NCI-H1436 treated with DMSO at 0.1 percent for 48 hours (cell line): ENCODE measurements around the gene DAB2IP.
"Not testable (repeated sequence)": the region's sequence is repeated elsewhere in the genome, so short reads cannot be mapped to it uniquely, and the experiment has no call there.

Experiments used
- DNase-seq: peaks from one replicate; lab custom pipeline; 2025; lab: John Stamatoyannopoulos, UW

The DAB2IP gene

GRCh38 chr9:121776739-121777637 is 125.6 kb downstream of the DAB2IP start:
- DNase-seq, result no peak

GRCh38 chr9:121778252-121779225 is 127.1 kb downstream of the DAB2IP start:
- no peak for DNase-seq

- DNase-seq, result no peak
These were observed 128.1 kb downstream of the DAB2IP start for GRCh38 chr9:121779381-121780117.

- no peak for DNase-seq
These were observed 129.0 kb downstream of the DAB2IP start for GRCh38 chr9:121780177-121781040.

DNA sequence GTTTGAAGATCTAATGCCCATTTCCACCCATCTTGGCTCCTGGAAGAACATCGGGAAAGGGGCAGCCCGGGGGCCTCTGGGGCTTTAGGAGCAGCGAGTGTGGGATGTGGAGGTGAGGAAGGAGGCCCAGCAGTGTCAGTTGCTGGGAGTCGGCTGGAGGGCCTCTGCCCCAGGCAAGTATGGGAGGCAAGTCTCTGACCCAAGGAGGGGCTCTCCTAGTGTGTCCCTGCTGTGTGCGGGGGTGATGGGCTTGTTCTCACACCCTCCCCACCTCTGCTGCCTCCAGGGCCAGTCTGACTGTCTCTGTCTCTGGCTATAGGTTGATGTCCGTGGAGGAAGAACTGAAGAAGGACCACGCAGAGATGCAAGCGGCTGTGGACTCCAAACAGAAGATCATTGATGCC is 129.7 kb downstream of the DAB2IP start:
- DNase-seq, result no peak

GRCh38 chr9:121781701-121782464 is 130.4 kb downstream of the DAB2IP start:
- no peak for DNase-seq

GRCh38 chr9:121782514-121783110 is 131.2 kb downstream of the DAB2IP start:
- no peak for DNase-seq

DNA sequence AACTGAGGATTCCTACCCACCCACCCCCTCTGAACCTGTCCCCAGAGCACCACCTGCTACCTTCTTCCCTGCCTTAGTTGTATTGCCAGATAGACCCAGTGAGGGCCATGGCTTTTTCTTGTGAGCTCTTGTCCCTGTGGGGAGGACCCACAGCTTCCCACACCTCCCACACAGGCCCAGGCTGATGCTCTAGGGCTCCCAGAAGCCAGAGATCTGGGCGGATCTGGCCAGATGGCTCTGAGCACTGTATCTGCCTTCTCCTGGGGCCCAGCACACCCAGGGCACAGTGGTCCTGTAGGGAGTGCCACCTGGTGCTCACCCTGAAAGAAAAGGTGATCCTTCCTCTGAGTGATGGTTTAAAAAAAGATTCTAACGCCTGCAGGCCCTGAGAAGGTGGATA is 131.7 kb downstream of the DAB2IP start:
- no peak for DNase-seq

DNA sequence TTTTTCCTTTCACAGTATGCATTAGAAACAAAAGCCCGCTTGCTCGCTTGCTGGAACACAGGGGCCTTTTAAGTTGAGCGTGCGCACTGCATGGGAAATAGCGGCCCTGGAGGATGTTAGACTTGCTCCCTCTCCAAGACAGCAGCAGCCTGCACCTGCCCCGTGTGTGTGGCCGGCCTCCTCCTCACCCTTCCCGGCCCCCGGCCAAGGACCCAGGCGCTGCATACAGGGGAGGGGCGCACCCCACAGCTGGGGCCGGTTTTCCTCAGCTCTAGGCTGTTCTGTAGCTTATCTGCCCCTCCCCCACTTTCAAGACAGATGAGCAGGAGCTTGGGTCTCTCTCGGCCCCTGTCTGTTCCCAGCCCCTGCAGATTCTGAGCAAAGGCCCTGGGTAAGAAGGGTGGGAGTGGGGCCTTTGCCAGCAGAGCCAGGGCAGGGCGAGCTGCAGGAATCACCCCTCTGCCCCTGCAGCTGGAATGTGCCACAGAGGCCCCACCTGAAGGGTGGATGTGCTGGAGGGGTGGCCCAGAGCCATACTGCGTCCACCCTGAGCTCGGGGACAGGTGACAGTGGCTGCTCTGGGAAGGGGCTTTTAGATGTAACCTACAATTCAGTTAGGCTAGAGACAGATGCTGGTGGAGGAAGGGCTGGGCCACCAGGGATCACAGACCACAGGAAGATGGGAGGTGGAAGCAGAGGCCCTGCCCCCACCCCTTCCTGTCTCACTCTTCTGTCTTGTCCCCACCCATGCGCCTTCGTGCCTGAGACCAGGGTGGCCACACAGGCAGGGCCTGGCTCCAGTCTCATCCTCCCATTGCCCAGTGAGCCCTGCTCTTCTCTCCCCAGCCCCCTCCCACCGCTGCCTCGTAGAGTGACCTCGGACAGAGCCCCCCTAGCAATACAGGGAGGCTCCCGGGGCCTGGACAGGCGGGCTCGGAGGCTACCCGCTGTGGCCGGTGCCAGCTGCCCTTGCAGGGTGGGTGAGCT is 132.4 kb downstream of the DAB2IP start:
- DNase-seq, result no peak

DNA sequence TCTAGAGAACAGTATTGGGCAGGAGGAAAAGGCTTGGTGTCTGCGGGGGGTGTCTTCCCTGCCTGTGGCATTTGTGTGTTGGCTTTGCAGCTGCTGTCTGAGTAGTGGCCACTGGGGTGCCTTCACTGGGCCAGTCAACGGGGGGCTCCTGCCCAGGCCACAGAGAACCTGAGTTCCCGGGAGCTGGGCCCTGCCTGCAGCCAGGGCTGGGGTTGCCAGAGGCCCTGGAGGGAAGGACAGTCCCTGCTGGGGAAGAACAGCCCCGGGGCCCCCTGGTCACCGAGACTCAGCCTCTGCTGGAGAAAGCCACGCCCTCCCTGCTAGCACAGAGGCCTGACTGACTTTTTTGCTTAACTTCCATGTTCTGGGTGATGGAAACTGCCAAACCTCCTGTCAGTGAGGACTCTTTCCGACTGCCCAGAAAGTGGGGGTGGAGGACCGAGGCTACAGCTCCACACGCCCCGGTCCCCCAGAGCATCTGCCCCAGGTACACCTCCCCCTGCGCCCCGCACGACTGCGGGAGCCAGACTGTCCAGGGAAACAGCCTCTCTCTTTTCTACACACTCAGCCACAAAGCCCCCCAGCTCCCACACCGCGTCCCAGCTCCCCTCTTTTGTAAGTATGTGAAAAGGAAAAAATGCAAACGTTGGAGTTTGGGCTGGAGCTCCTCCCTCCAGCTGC is 133.4 kb downstream of the DAB2IP start:
- DNase-seq, result no peak

DNA sequence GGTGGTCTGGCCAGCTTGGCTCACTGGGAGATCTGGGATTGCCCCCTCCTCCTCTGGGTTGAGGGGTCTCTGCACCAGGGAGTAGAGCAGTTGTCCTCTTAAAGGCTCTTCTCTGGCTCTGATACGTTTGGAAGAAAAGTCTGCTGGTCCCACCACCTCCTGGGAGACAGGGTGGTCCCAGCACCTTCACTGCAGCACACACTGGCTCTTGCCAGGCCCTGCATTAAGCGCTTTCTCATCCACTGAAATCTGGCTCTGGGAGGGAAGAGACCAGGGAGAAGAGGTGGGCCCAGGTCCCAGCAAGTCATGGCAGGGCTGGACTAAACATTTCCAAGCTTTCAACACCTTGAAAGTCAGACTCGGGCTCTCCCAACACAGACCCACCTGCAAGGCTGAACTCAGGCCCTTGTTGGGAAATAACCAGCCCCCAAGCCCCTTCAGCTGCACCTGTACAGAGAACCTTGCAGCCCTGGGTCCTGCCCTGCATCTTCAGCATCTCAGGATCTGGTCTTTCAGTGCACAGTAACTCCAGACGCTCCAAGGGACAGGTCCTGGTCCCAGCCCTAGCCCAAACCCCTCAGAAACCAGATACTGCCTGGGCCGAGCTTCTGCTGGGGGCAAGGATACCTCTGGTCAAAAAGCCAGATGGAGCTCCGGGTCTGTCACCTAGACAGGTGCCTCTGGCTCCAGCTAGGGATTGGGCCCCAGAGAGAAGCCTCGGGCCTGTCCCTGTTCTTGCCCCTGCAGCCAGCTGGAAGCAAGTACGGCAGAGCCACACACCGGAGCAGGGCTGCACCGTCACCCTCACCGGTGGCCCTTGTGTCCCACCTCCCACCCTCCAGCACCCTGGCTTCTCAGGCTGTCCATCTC is 134.5 kb downstream of the DAB2IP start:
- DNase-seq, result no peak

DNA sequence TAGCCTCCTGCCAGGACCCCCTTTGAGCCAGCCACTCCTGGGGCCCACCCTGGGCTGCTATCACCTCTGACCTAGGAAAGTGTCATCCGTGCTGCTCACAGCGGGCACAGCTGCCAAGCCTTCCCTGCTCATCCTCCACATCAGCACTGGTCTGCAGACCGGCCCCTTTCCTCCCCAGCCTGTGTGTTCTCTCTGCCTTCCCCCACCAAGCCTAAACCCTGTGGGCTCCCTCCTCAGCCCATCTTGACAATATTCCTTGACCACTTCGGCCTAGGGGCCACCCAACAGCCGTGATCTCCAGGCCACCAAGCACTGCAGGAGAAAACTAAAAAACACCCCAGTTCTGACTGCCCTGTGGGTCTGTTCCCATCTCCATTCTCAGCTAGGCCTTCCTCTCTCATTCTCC is 135.1 kb downstream of the DAB2IP start:
- no peak for DNase-seq

DNA sequence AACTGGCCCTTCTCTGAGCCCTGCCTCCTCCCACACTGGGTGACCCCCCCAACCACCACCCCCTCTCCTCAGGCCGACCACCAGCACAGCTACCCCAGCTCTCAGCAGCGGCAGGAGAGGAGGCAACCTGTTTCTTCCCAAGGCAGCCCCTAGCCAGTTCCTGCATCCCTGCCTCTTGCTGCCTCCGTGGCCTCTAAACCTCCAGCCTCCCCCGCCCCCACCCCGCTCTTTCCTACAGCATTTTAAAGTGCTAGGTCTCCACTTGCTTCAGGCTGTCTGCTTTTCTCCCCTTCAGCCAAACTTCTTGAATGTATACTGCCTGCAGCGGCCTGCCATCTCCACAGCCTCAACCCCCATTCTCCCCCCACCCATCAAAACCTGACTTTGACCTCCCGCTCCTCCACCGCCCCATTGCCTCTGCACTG is 135.6 kb downstream of the DAB2IP start:
- DNase-seq, result no peak

DNA sequence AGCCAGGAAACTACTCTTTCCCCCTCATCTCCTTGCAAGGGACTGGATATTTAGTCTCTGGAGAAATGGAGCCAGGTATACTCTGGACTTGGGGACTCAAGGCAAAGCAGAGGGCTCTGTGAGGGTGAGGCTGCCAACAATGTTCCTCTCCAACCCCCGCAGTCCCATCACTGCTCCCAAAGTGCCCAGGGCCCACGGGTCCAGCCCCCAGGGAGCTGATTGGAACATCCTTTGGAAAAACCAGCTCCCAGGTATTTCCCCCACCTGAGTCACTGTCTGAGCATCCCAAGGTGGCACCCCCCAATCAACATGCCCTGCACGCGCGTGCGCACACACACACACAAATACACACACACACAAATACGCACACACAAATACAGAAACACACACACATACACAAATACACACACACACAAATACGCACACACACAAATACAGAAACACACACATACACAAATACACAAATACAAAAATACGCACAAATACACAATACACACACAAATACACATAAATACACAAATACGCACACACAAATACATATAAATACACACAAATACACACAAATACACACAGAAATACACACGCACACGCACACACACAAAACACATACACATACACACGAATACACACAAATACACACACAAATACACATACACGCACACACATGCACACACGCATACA is 137.4 kb downstream of the DAB2IP start:
- no peak for DNase-seq

- DNase-seq, result no peak
These were observed 139.4 kb downstream of the DAB2IP start for GRCh38 chr9:121790841-121791240.

GRCh38 chr9:121792476-121792875 is 141.0 kb downstream of the DAB2IP start:
- not testable (repeated sequence) for DNase-seq
